HepG2 (cell line): ENCODE results near the gene EPN2. TPM values are rescaled to one million over a fixed set of nuclear protein-coding genes. Genes with fewer than 3 reads are reported as not detected.

Experiments
- CAMTA2 ChIP-seq: sonication (generic); formaldehyde crosslinking; IDR thresholded peaks from 2 replicates; pipeline ENCODE4 v1.4.0; 2020; ENCODE audit warnings: mild to moderate bottlenecking, missing genetic modification reagents, borderline replicate concordance
- GLI4 ChIP-seq: sonication (generic); formaldehyde crosslinking; IDR thresholded peaks from 2 replicates; pipeline ENCODE4 v1.5.1; 2020; ENCODE audit warnings: missing genetic modification reagents, mild to moderate bottlenecking, moderate library complexity, borderline replicate concordance
- GPBP1L1 ChIP-seq: sonication (generic); formaldehyde crosslinking; IDR thresholded peaks from 2 replicates; pipeline ENCODE4 v1.5.0; 2020; ENCODE audit warnings: mild to moderate bottlenecking, missing genetic modification reagents
- HMG20B ChIP-seq: conservative IDR thresholded peaks from 2 replicates; pipeline ENCODE4 v1.6.1; 2016; ENCODE audit warnings: missing genetic modification reagents, missing compliant biosample characterization
- HNF4A ChIP-seq: sonication (generic); formaldehyde crosslinking; IDR thresholded peaks from 2 replicates; pipeline ENCODE4 v1.4.0; 2020; ENCODE audit warnings: missing genetic modification reagents
- HOXD1 ChIP-seq: sonication (generic); formaldehyde crosslinking; IDR thresholded peaks from 2 replicates; pipeline ENCODE4 v1.5.0; 2020; ENCODE audit warnings: missing genetic modification reagents
- JARID2 ChIP-seq: sonication (generic); formaldehyde crosslinking; IDR thresholded peaks from 2 replicates; pipeline ENCODE4 v1.8.1; 2023; ENCODE audit warnings: missing genetic modification reagents, inconsistent platforms; ENCODE audit not compliant: insufficient replicate concordance
- JDP2 ChIP-seq: sonication (generic); formaldehyde crosslinking; IDR thresholded peaks from 2 replicates; pipeline ENCODE4 v1.8.1; 2022; ENCODE audit warnings: missing genetic modification reagents, borderline replicate concordance
- KLF9 ChIP-seq: IDR thresholded peaks from 2 replicates; pipeline ENCODE4 v1.6.1; 2016; ENCODE audit warnings: low read depth
- PHF21A ChIP-seq: sonication (generic); formaldehyde crosslinking; IDR thresholded peaks from 2 replicates; pipeline ENCODE4 v1.5.0; 2020; ENCODE audit warnings: mild to moderate bottlenecking, missing genetic modification reagents
- SOX13 ChIP-seq, 3 experiments: fragments of 450-650 bp in 1 of 3; sonication (generic) in 1 of 3; formaldehyde crosslinking in 1 of 3; IDR thresholded peaks in 2 of 3; conservative IDR thresholded peaks in 1 of 3; 2 replicates each; pipeline versions ENCODE4 v1.5.0 to v1.6.1; 2016 to 2020; ENCODE audit warnings: antibody characterized with exemption in 1 of 3, mild to moderate bottlenecking in 1 of 3, missing compliant biosample characterization in 1 of 3, missing genetic modification reagents in 1 of 3, moderate library complexity in 1 of 3
- TSC22D2 ChIP-seq: sonication (generic); formaldehyde crosslinking; IDR thresholded peaks from 2 replicates; pipeline ENCODE4 v1.5.1; 2020; ENCODE audit warnings: missing genetic modification reagents, mild to moderate bottlenecking, borderline replicate concordance
- ZBTB2 ChIP-seq: sonication (generic); formaldehyde crosslinking; IDR thresholded peaks from 2 replicates; pipeline ENCODE4 v1.8.0; 2022; ENCODE audit warnings: low read depth, missing genetic modification reagents
- ZBTB7A ChIP-seq: sonication (generic); formaldehyde crosslinking; IDR thresholded peaks from 2 replicates; pipeline ENCODE4 v1.8.0; 2022; ENCODE audit warnings: mild to moderate bottlenecking, missing genetic modification reagents
- ZFP82 ChIP-seq: sonication (generic); formaldehyde crosslinking; IDR thresholded peaks from 2 replicates; pipeline ENCODE4 v1.5.1; 2020; ENCODE audit warnings: mild to moderate bottlenecking, missing genetic modification reagents, borderline replicate concordance
- ZNF451 ChIP-seq: sonication (generic); formaldehyde crosslinking; IDR thresholded peaks from 2 replicates; pipeline ENCODE4 v1.5.0; 2020; ENCODE audit warnings: mild to moderate bottlenecking, missing genetic modification reagents
- ZNF572 ChIP-seq: sonication (generic); formaldehyde crosslinking; IDR thresholded peaks from 2 replicates; pipeline ENCODE4 v1.5.1; 2020; ENCODE audit warnings: mild to moderate bottlenecking, missing genetic modification reagents
- ZNF580 ChIP-seq: IDR thresholded peaks from 2 replicates; pipeline ENCODE4 v1.6.1; 2016; ENCODE audit warnings: low read depth, borderline replicate concordance
- ZNF615 ChIP-seq: sonication (generic); formaldehyde crosslinking; IDR thresholded peaks from 2 replicates; pipeline ENCODE4 v1.5.0; 2020; ENCODE audit warnings: mild to moderate bottlenecking, missing genetic modification reagents, borderline replicate concordance
- ZNF777 ChIP-seq: sonication (generic); formaldehyde crosslinking; IDR thresholded peaks from 2 replicates; pipeline ENCODE4 v1.4.0; 2020; ENCODE audit warnings: missing genetic modification reagents
- ZNF790 ChIP-seq: sonication (generic); formaldehyde crosslinking; IDR thresholded peaks from 2 replicates; pipeline ENCODE4 v1.8.0; 2022; ENCODE audit warnings: missing genetic modification reagents, mild to moderate bottlenecking, borderline replicate concordance
- polyA plus RNA-seq, 8 experiments: library from polyadenylated mRNA; depleted of rRNA in 3 of 8; stranded (reverse) in 7 of 8; unstranded in 1 of 8; fragments of >200 nt; fragmentation: Illumina TruSeq in 4 of 8; extraction: Trizol in 4 of 8; gene quantifications; 2 replicates each; pipeline versions ENCODE4 v1.2.1 to v1.2.3, GENCODE V29; 2011 to 2016; ENCODE audit warnings: low read depth in 4 of 8, missing spikeins in 1 of 8, mixed read lengths in 1 of 8; ENCODE audit not compliant: insufficient read depth in 1 of 8
- total RNA-seq, 5 experiments: library from RNA; depleted of rRNA; stranded (reverse); fragments of >200 nt; fragmentation: Illumina TruSeq; extraction: Trizol; gene quantifications; 2 replicates each; pipeline ENCODE4 v1.2.3, GENCODE V29; 2016; ENCODE audit warnings: low read depth in 1 of 5
- TF ChIP-seq, protein P1 (sequence below): sonication (generic); formaldehyde crosslinking; IDR thresholded peaks from 2 replicates; pipeline ENCODE4 v1.9.0; 2022; ENCODE audit warnings: low read depth, missing genetic modification reagents
- TF ChIP-seq, protein P2 (sequence below): sonication (generic); formaldehyde crosslinking; IDR thresholded peaks from 2 replicates; pipeline ENCODE4 v1.8.1; 2023; ENCODE audit warnings: mild to moderate bottlenecking, missing genetic modification reagents

EPN2 gene
- total and polyA plus RNA-seq, 2 of the 13 experiments (the other 11 are each of a cell fraction or from before 2014, with no cell fraction given) = 7.8 to 19.2 TPM

GRCh38 chr17:19317359-19318095 is 80.4 kb downstream of the EPN2 start (continued):
- TF ChIP-seq ZNF777 (CRISPR knock-in tag) (no peak), GLI4 (CRISPR knock-in tag) (no peak), HMG20B (no peak), ZNF451 (CRISPR knock-in tag) (no peak), GPBP1L1 (no peak), CAMTA2 (no peak), JARID2 (no peak), ZNF572 (CRISPR knock-in tag) (no peak), HNF4A (CRISPR knock-in tag) (peak; percentile 52), SOX13 (IDR thresholded peaks at IDR 0.05) (no peak), SOX13 (CRISPR knock-in tag; conservative IDR thresholded peaks at IDR 0.05 in 1 of 2, IDR thresholded peaks at IDR 0.05 in 1 of 2) (0 out of 4 replicates have a peak, but pooled peaks of 1 of the 2 experiments have one; percentile 3), PHF21A (CRISPR knock-in tag) (peak; percentile 68), HOXD1 (CRISPR knock-in tag) (no peak), ZNF580 (CRISPR knock-in tag) (no peak), TSC22D2 (CRISPR knock-in tag) (0 out of 2 replicates have a peak, but pooled peaks have one; percentile 55), JDP2 (CRISPR knock-in tag) (no peak), ZBTB2 (CRISPR knock-in tag) (no peak), ZBTB7A (CRISPR knock-in tag) (no peak; the same call in 1 of the 2 replicates), ZNF790 (CRISPR knock-in tag) (no peak), ZFP82 (no peak), KLF9 (peak; percentile 59; the same call in 1 of the 2 replicates), ZNF615 (CRISPR knock-in tag) (no peak)
- TF ChIP-seq, protein P1, sequence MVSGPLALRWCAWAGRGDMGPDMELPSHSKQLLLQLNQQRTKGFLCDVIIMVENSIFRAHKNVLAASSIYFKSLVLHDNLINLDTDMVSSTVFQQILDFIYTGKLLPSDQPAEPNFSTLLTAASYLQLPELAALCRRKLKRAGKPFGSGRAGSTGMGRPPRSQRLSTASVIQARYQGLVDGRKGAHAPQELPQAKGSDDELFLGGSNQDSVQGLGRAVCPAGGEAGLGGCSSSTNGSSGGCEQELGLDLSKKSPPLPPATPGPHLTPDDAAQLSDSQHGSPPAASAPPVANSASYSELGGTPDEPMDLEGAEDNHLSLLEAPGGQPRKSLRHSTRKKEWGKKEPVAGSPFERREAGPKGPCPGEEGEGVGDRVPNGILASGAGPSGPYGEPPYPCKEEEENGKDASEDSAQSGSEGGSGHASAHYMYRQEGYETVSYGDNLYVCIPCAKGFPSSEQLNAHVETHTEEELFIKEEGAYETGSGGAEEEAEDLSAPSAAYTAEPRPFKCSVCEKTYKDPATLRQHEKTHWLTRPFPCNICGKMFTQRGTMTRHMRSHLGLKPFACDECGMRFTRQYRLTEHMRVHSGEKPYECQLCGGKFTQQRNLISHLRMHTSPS (CRISPR knock-in tag) = 0 out of 2 replicates have a peak, but pooled peaks have one; percentile 43
- TF ChIP-seq, protein P2, sequence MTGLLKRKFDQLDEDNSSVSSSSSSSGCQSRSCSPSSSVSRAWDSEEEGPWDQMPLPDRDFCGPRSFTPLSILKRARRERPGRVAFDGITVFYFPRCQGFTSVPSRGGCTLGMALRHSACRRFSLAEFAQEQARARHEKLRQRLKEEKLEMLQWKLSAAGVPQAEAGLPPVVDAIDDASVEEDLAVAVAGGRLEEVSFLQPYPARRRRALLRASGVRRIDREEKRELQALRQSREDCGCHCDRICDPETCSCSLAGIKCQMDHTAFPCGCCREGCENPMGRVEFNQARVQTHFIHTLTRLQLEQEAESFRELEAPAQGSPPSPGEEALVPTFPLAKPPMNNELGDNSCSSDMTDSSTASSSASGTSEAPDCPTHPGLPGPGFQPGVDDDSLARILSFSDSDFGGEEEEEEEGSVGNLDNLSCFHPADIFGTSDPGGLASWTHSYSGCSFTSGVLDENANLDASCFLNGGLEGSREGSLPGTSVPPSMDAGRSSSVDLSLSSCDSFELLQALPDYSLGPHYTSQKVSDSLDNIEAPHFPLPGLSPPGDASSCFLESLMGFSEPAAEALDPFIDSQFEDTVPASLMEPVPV (CRISPR knock-in tag) = no peak
